Smooth muscle cell (in vitro differentiated cells): ENCODE measurements around the gene NUTM1. TPM values are rescaled to one million over a fixed set of nuclear protein-coding genes. Genes with fewer than 3 reads are reported as not detected.
"Not testable (repeated sequence)": the region's sequence is repeated elsewhere in the genome, so short reads cannot be mapped to it uniquely, and the experiment has no call there.

Experiments
- DNase-seq: peaks from one replicate; lab custom pipeline; 2025; ENCODE audit not compliant: unreplicated experiment; lab: John Stamatoyannopoulos, UW
- H2AFZ ChIP-seq: fragments of 200-600 bp; sonication (generic); 2 replicates; pipeline ENCODE4 v1.6.0; 2016; ENCODE audit warnings: antibody characterized with exemption, low read depth, mild to moderate bottlenecking
- H3F3A ChIP-seq: fragments of 200-600 bp; sonication (generic); 2 replicates; pipeline ENCODE4 v1.6.0; 2017; ENCODE audit warnings: antibody characterized with exemption, low read depth
- H3K27ac ChIP-seq: fragments of 200-600 bp; sonication (generic); 2 replicates; pipeline ENCODE4 v1.5.1; 2016; ENCODE audit warnings: low read depth, mild to moderate bottlenecking
- H3K27me3 ChIP-seq: fragments of 200-600 bp; sonication (generic); 2 replicates; pipeline ENCODE4 v1.6.1; 2016; ENCODE audit warnings: low read depth, mild to moderate bottlenecking
- H3K36me3 ChIP-seq: fragments of 200-600 bp; sonication (generic); 2 replicates; pipeline ENCODE4 v1.5.1; 2016; ENCODE audit warnings: low read depth
- H3K4me1 ChIP-seq: fragments of 200-600 bp; sonication (generic); 2 replicates; pipeline ENCODE4 v1.5.1; 2016; ENCODE audit warnings: low read depth
- H3K4me2 ChIP-seq: fragments of 200-600 bp; sonication (generic); 2 replicates; pipeline ENCODE4 v1.6.0; 2016; ENCODE audit warnings: mild to moderate bottlenecking
- H3K4me3 ChIP-seq: fragments of 200-600 bp; sonication (generic); 2 replicates; pipeline ENCODE4 v1.5.1; 2016; ENCODE audit warnings: mild to moderate bottlenecking
- H3K79me2 ChIP-seq: fragments of 200-600 bp; sonication (generic); 2 replicates; pipeline ENCODE4 v1.6.0; 2016; ENCODE audit warnings: low read depth, mild to moderate bottlenecking
- H3K9ac ChIP-seq: fragments of 200-600 bp; sonication (generic); 2 replicates; pipeline ENCODE4 v1.6.0; 2016; ENCODE audit warnings: low read depth
- H3K9me3 ChIP-seq: fragments of 200-600 bp; sonication (generic); replicated peaks from 2 replicates; pipeline ENCODE4 v1.5.1; 2016; ENCODE audit warnings: low read depth
- H4K20me1 ChIP-seq: fragments of 200-600 bp; sonication (generic); 2 replicates; pipeline ENCODE4 v1.6.0; 2016; ENCODE audit warnings: low read depth
- WGBS: methylation state at CpG from one replicate; pipeline ENCODE4 v1.1.7; 2016; ENCODE audit warnings: low lambda C conversion rate; 5-methylcytosine and 5-hydroxymethylcytosine counted together
- polyA plus RNA-seq: library from polyadenylated mRNA; unstranded; fragments of >200 nt; fragmentation: Nextera tagmentation; extraction: Ambion mirVana; gene quantifications from 2 replicates; pipeline ENCODE4 v1.2.1, GENCODE V29; 2016
- total RNA-seq: library from RNA; depleted of rRNA; stranded (reverse); fragments of >200 nt; gene quantifications from 2 replicates; pipeline ENCODE4 v1.2.3, GENCODE V29; 2014
- TF ChIP-seq, protein P1 (sequence below): fragments of 200-600 bp; sonication (generic); IDR thresholded peaks from 2 replicates; pipeline ENCODE4 v1.5.1; 2017; ENCODE audit warnings: borderline replicate concordance, mild to moderate bottlenecking, antibody characterized with exemption; ENCODE audit not compliant: insufficient read depth, poor library complexity, severe bottlenecking

The NUTM1 gene
- total and polyA plus RNA-seq, 2 experiments from 2014 or later, result not detected

DNA sequence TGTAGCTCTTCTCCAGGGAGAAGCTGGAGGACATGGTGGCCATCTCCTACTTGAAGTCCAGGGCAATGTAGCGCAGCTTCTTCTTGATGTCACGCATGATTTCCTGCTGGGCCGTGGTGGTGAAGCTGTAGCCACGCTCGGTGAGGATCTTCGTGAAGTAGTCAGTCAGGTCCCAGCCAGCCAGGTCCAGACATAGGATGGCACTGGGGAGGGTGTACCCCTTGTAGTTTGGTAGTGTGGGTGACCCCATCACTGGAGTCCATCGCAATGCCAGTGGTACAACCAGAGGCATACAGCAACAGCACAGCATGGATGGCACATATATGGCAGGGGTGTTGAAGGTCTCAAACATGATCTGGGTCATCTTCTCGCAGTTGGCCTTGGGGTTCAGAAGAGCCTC, 30.8 kb downstream of the NUTM1 start:
- H3K9ac ChIP-seq, result no peak overlapping the region
- no peaks in the 10 kb centered on the region for H3K36me3 ChIP-seq
- 85% methylated on average over 8 of the region's 8 CpGs for WGBS
- no peaks in the 10 kb centered on the region for H3K9me3 ChIP-seq
- TF ChIP-seq, protein P1, sequence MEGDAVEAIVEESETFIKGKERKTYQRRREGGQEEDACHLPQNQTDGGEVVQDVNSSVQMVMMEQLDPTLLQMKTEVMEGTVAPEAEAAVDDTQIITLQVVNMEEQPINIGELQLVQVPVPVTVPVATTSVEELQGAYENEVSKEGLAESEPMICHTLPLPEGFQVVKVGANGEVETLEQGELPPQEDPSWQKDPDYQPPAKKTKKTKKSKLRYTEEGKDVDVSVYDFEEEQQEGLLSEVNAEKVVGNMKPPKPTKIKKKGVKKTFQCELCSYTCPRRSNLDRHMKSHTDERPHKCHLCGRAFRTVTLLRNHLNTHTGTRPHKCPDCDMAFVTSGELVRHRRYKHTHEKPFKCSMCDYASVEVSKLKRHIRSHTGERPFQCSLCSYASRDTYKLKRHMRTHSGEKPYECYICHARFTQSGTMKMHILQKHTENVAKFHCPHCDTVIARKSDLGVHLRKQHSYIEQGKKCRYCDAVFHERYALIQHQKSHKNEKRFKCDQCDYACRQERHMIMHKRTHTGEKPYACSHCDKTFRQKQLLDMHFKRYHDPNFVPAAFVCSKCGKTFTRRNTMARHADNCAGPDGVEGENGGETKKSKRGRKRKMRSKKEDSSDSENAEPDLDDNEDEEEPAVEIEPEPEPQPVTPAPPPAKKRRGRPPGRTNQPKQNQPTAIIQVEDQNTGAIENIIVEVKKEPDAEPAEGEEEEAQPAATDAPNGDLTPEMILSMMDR, result no peak
- H3K79me2 ChIP-seq, result no peaks in the 10 kb centered on the region
- H3F3A ChIP-seq, result no peaks in the 10 kb centered on the region
- H3K4me2 ChIP-seq, result no peak overlapping the region
- H3K4me3 ChIP-seq, result no peak overlapping the region
- no peaks in the 10 kb centered on the region for H3K27me3 ChIP-seq
- DNase-seq, result no peak
- no peak overlapping the region for H3K27ac ChIP-seq
- no peaks in the 10 kb centered on the region for H4K20me1 ChIP-seq
- H2AFZ ChIP-seq, result no peak overlapping the region
- no peaks in the 10 kb centered on the region for H3K4me1 ChIP-seq

DNA sequence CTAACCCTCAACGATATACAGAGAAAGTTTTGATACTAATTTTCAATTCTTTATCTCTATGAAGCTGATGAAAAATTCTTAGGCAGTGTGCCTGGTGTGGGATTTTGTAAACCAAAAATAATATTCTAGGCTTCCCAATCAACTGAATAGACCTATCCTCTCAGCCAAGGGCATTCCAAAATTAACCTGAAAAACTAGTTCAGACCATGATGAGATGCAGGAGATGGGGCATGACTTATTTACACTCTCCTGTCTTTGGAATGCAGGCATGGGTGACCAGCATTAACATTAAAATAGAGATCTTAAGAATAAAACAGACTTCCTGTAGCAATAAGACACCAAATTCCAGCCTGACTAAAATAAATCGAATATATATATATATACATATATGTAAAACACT, 31.7 kb downstream of the NUTM1 start:
- Histone ChIP-seq H3K4me2 (no peak overlapping the region), H2AFZ (no peak overlapping the region), H3K36me3 (no peaks in the 10 kb centered on the region), H3K79me2 (no peaks in the 10 kb centered on the region), H3K4me1 (no peaks in the 10 kb centered on the region), H3K9me3 (no peaks in the 10 kb centered on the region), H3K9ac (no peak overlapping the region), H3K27ac (no peak overlapping the region), H3K4me3 (no peak overlapping the region), H3K27me3 (no peaks in the 10 kb centered on the region), H3F3A (no peaks in the 10 kb centered on the region), H4K20me1 (no peaks in the 10 kb centered on the region)
- TF ChIP-seq, protein P1, result no peak
- WGBS, result 65% methylated on average over 2 of the region's 2 CpGs
- DNase-seq, result no peak

DNA sequence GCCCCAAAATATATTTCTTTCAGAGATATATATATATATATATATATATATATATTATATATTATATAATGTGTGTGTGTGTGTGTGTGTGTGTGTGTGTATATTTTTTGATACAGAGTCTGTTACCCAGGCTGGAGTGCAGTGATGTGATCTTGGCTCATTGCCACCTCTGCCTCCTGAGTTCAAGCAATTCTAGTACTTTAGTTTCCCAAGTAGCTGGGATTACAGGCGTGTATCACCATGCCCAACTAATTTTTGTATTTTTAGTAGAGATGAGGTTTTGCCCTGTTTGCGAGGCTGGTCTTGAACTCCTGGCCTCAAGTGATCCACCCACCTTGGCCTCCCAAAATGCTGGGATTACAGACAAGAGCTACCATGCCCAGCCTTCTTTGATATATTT, 32.4 kb downstream of the NUTM1 start:
- not testable (repeated sequence) for H3K4me1 ChIP-seq, H3K4me2 ChIP-seq, H2AFZ ChIP-seq, H3F3A ChIP-seq, H3K79me2 ChIP-seq, H3K27ac ChIP-seq, H3K9ac ChIP-seq, H3K4me3 ChIP-seq, H3K36me3 ChIP-seq, H3K27me3 ChIP-seq, H4K20me1 ChIP-seq, H3K9me3 ChIP-seq, DNase-seq
- WGBS, result 94% methylated on average over 2 of the region's 2 CpGs

DNA sequence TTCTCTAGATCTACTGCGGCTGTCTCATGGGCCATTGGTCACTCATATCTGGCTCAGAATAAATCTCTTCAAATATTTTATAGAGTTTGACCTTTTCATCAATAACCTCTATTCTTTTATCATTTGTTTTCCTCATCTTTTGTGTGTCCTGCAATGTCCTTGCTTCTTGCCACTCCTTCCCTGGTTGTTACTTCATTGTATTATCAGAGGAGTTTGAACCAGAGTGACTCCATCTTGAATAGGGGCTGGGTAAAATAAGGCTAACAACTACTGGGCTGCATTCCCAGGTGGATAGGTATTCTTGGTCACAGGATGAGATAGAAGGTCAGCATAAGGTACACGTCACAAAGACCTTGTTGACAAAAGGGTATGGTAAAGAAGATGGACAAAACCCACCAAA, 33.7 kb downstream of the NUTM1 start:
- Histone ChIP-seq H3K9ac (no peak overlapping the region), H3K27me3 (no peaks in the 10 kb centered on the region), H4K20me1 (no peaks in the 10 kb centered on the region), H3K36me3 (no peaks in the 10 kb centered on the region), H3F3A (no peaks in the 10 kb centered on the region), H3K4me1 (no peaks in the 10 kb centered on the region), H3K4me2 (no peak overlapping the region), H3K9me3 (no peaks in the 10 kb centered on the region), H3K4me3 (no peak overlapping the region), H2AFZ (no peak overlapping the region), H3K27ac (no peak overlapping the region), H3K79me2 (no peaks in the 10 kb centered on the region)
- DNase-seq, result no peak
- TF ChIP-seq, protein P1, result no peak
- WGBS, result 96% methylated on average over 2 of the region's 2 CpGs

DNA sequence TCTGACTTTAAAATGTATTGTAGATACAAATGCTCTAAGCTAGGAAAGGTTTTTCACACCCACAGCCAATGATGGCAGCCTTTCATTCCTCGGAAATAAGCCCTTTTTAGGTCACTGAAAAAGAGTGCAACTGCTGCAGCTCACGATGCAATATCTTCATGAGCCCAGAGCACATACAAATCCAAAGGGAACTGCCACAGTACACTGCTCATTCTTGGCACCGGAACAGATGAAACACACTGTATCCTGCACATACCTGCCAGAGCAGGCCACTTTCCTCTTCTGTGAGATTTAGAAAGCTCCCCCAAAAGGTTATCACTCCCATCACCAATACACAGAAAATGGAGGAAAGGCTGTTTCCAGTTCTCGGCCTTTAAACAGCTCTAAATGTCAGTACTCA, 37.4 kb downstream of the NUTM1 start:
- not testable (repeated sequence) for DNase-seq, H2AFZ ChIP-seq, H3K4me1 ChIP-seq, H3K27me3 ChIP-seq, H3F3A ChIP-seq, H3K4me2 ChIP-seq, H3K79me2 ChIP-seq, H3K4me3 ChIP-seq, H3K36me3 ChIP-seq, H3K27ac ChIP-seq, H4K20me1 ChIP-seq, H3K9ac ChIP-seq, H3K9me3 ChIP-seq
- WGBS, result 96% methylated on average over 4 of the region's 4 CpGs

DNA sequence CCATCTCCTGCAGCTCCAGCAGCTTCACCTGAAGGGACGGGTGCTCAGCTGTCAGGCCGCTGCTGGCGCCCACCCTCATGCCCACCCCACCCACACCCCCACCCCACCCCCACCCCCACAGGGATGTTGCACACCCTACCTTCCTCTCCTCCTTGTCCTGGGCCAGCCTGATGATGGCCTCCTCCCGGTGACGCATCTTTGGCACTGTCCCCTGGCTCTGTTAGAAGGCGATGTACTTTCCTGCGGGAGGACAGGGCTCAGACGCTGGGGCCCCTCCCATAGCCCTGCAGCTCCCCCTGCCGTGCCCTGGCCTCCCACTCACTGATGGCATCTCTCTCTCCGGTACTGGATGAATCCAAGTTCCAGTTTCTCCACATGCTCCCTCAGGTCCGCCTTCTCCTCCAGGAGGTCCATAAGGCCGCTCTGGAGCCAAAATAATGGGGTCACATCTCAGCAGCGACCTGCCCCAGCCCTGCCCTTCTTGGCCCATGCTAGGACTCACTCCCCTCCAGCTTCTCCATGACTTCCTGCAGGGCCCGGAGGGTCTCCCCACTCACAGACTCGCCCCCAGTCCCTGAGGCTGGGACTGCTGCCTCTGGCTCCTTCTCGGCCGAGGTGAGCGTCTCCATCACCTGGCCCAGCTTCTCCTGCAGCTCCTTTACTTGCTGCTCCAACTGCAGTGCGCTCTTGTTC, 38.9 kb downstream of the NUTM1 start:
- H3K4me1 ChIP-seq, DNase-seq, H3K4me3 ChIP-seq, H3K4me2 ChIP-seq, H3K9ac ChIP-seq, H3K9me3 ChIP-seq, H3K36me3 ChIP-seq, H4K20me1 ChIP-seq, H3K27ac ChIP-seq, H3K27me3 ChIP-seq, H3F3A ChIP-seq, H3K79me2 ChIP-seq, H2AFZ ChIP-seq: not testable (repeated sequence)
- no CpG with 5 or more reads among the region's 19 CpGs for WGBS
